Activated CD4-positive, alpha-beta memory T cell treated with anti-CD3 and anti-CD28 coated beads for 36 hours (primary cell): Measurements from ENCODE around the gene CDC42BPG. TPM values are rescaled to one million over a fixed set of nuclear protein-coding genes. Genes with fewer than 3 reads are reported as not detected.

Experiments used
- CTCF ChIA-PET: fragments of 350-600 bp; sonication (Branson Sonifier 250); formaldehyde crosslinking; loops from one replicate; lab custom pipeline; 2021; ENCODE audit warnings: antibody characterized with exemption, inconsistent platforms; lab: Charles Lee
- POLR2A ChIA-PET: fragments of 350-600 bp; sonication (Branson Sonifier 250); formaldehyde crosslinking; loops from one replicate; lab custom pipeline; 2021; ENCODE audit warnings: antibody characterized with exemption; lab: Charles Lee
- DNase-seq: peaks from one replicate; pipeline ENCODE4 v3.0.0-alpha.2; 2020
- H3K27ac Mint-ChIP-seq: one replicate; pipeline ENCODE4 v1.8.0; 2021; ENCODE audit warnings: mixed read lengths
- H3K27me3 Mint-ChIP-seq: one replicate; pipeline ENCODE4 v1.8.0; 2021; ENCODE audit warnings: mixed read lengths
- H3K36me3 Mint-ChIP-seq: one replicate; pipeline ENCODE4 v1.8.0; 2021; ENCODE audit warnings: mixed read lengths
- H3K4me1 Mint-ChIP-seq: one replicate; pipeline ENCODE4 v1.8.0; 2021; ENCODE audit warnings: low read depth, mixed read lengths
- H3K4me3 Mint-ChIP-seq: one replicate; pipeline ENCODE4 v1.8.0; 2021; ENCODE audit warnings: mild to moderate bottlenecking, mixed read lengths
- H3K9me3 Mint-ChIP-seq: one replicate; pipeline ENCODE4 v1.8.0; 2021; ENCODE audit warnings: mixed read lengths
- intact Hi-C: fragments of 100-400 bp; cut with micrococcal nuclease; formaldehyde crosslinking; loops from one replicate; pipeline ENCODE4 v1.15.1; 2023
- total RNA-seq, 2 experiments: library from RNA; stranded (reverse); gene quantifications; one replicate each; pipeline ENCODE4 v1.2.3, GENCODE V29; 2021

CDC42BPG gene
- total RNA-seq, 2 experiments from 2014 or later: 0.39 to 0.69 TPM

GRCh38 chr11:64791781-64792291 is 52.6 kb downstream of the CDC42BPG start:
- Mint-ChIP-seq H3K27me3 (no peaks in the 10 kb centered on the region), H3K9me3 (no peaks in the 10 kb centered on the region), H3K4me1 (peaks cover 10% of the 10 kb centered on the region), H3K27ac (no peak overlapping the region), H3K4me3 (no peak overlapping the region), H3K36me3 (peaks cover 17% of the 10 kb centered on the region)
- intact Hi-C loops: no loop called here
- no peak for DNase-seq
- CTCF ChIA-PET: interaction anchor here (1.3 kb wide), 1 partner anchor 24 kb away, joined by 3 read pairs; no protein-coding TSS in a partner anchor
- POLR2A ChIA-PET: interaction anchor here (0.6 kb wide), 1 partner anchor 44 kb away, joined by 3 read pairs; no protein-coding TSS in a partner anchor

GRCh38 chr11:64790205-64791095 is 54.0 kb downstream of the CDC42BPG start:
- CTCF ChIA-PET: no interaction called here
- intact Hi-C loops: no loop called here
- Mint-ChIP-seq H3K4me1 (peaks cover 8% of the 10 kb centered on the region), H3K27me3 (no peaks in the 10 kb centered on the region), H3K4me3 (no peak overlapping the region), H3K36me3 (peaks cover 9% of the 10 kb centered on the region), H3K27ac (no peak overlapping the region), H3K9me3 (no peaks in the 10 kb centered on the region)
- POLR2A ChIA-PET: no interaction called here
- DNase-seq: no peak

GRCh38 chr11:64789331-64790204 is 54.9 kb downstream of the CDC42BPG start:
- peaks cover 9% of the 10 kb centered on the region for H3K36me3 Mint-ChIP-seq
- no peak overlapping the region for H3K4me3 Mint-ChIP-seq
- H3K9me3 Mint-ChIP-seq: no peaks in the 10 kb centered on the region
- CTCF ChIA-PET: no interaction called here
- peaks cover 6% of the 10 kb centered on the region for H3K4me1 Mint-ChIP-seq
- intact Hi-C loops: no loop called here
- POLR2A ChIA-PET: interaction anchor here (1.0 kb wide), 1 partner anchor 10 kb away, joined by 3 read pairs; no protein-coding TSS in a partner anchor
- no peak overlapping the region for H3K27ac Mint-ChIP-seq
- no peak for DNase-seq
- no peaks in the 10 kb centered on the region for H3K27me3 Mint-ChIP-seq

GRCh38 chr11:64788321-64789215 is 55.9 kb downstream of the CDC42BPG start:
- CTCF ChIA-PET: interaction anchor here (0.6 to 1.8 kb wide), 9 partner anchors 9 to 137 kb away, joined by 3 to 6 read pairs (median 3); partner anchors contain the start of gene CDC42BPG

GRCh38 chr11:64787526-64788320 is 56.7 kb downstream of the CDC42BPG start:
- H3K9me3 Mint-ChIP-seq: no peaks in the 10 kb centered on the region
- no peak overlapping the region for H3K27ac Mint-ChIP-seq
- peaks cover 5% of the 10 kb centered on the region for H3K4me1 Mint-ChIP-seq

More at GRCh38 chr11:64788321-64789215, 55.9 kb downstream of the CDC42BPG start:
- H3K27me3 Mint-ChIP-seq: no peaks in the 10 kb centered on the region
- peaks cover 7% of the 10 kb centered on the region for H3K36me3 Mint-ChIP-seq
- DNase-seq: no peak
- POLR2A ChIA-PET: interaction anchor here (1.0 kb wide), 1 partner anchor 9 kb away, joined by 3 read pairs; no protein-coding TSS in a partner anchor
- intact Hi-C loops: no loop called here
- H3K4me1 Mint-ChIP-seq: peaks cover 5% of the 10 kb centered on the region
- no peak overlapping the region for H3K4me3 Mint-ChIP-seq
- H3K27ac Mint-ChIP-seq: no peak overlapping the region
- no peaks in the 10 kb centered on the region for H3K9me3 Mint-ChIP-seq

GRCh38 chr11:64786308-64786707 is 58.1 kb downstream of the CDC42BPG start:
- Mint-ChIP-seq H3K36me3 (peaks cover 6% of the 10 kb centered on the region), H3K27me3 (no peaks in the 10 kb centered on the region), H3K27ac (no peak overlapping the region), H3K4me3 (no peak overlapping the region), H3K9me3 (no peaks in the 10 kb centered on the region), H3K4me1 (peaks cover 5% of the 10 kb centered on the region)
- intact Hi-C loops: no loop called here
- no peak for DNase-seq
- ChIA-PET POLR2A (no interaction called here), CTCF (interaction anchor here (0.7 to 1.7 kb wide), 4 partner anchors 17 to 98 kb away, joined by 3 to 4 read pairs (median 4); no protein-coding TSS in a partner anchor)

More at GRCh38 chr11:64787526-64788320, 56.7 kb downstream of the CDC42BPG start:
- intact Hi-C loops: no loop called here
- Mint-ChIP-seq H3K4me3 (no peak overlapping the region), H3K27me3 (no peaks in the 10 kb centered on the region), H3K36me3 (peaks cover 6% of the 10 kb centered on the region)
- ChIA-PET CTCF (interaction anchor here (0.7 to 1.8 kb wide), 8 partner anchors 10 to 105 kb away, joined by 3 to 6 read pairs (median 3); partner anchors contain the start of gene CDC42BPG), POLR2A (no interaction called here)
- peak; percentile 72 for DNase-seq

- CTCF ChIA-PET: interaction anchor here (1.1 to 1.5 kb wide), 3 partner anchors 12 to 41 kb away, joined by 3 to 4 read pairs (median 3); partner anchors contain the start of gene RASGRP2
- Mint-ChIP-seq H3K36me3 (peaks cover 8% of the 10 kb centered on the region), H3K27ac (peak overlapping the region; percentile 35), H3K4me3 (no peak overlapping the region), H3K9me3 (no peaks in the 10 kb centered on the region), H3K4me1 (peaks cover 17% of the 10 kb centered on the region), H3K27me3 (no peaks in the 10 kb centered on the region)
- intact Hi-C loops: no loop called here
- POLR2A ChIA-PET: interaction anchor here (0.9 kb wide), 1 partner anchor 333 kb away, joined by 5 read pairs; the partner anchor contains the start of gene ZNHIT2
- no peak for DNase-seq
Measured at GRCh38 chr11:64784813-64785581, 59.5 kb downstream of the CDC42BPG start.

GRCh38 chr11:64778473-64779298 is 65.8 kb downstream of the CDC42BPG start, which contains the start of gene SF1:
Gene SF1 (minus strand): TSS chr11:64778542. CDS start chr11:64778392, 150 bp downstream.
- intact Hi-C loops: loop anchor here (1.0 to 10.0 kb wide), 5 partner anchors 24 to 464 kb away; partner anchors contain the start of genes MAP4K2, MEN1, PRDX5 and SAC3D1
- H3K4me3 Mint-ChIP-seq: peak within 1 kb of the TSS; percentile 91
- peak within 1 kb of the TSS; percentile 99 for H3K27ac Mint-ChIP-seq
- CTCF ChIA-PET: interaction anchor here (0.8 to 1.5 kb wide), 6 partner anchors 11 to 109 kb away, joined by 3 to 8 read pairs (median 3); partner anchors contain the start of gene MAP4K2
- no peaks in the 10 kb centered on the region for H3K27me3 Mint-ChIP-seq
- peaks cover 38% of the 10 kb centered on the region for H3K36me3 Mint-ChIP-seq
- peaks cover 58% of the 10 kb centered on the region for H3K4me1 Mint-ChIP-seq
- H3K9me3 Mint-ChIP-seq: no peaks in the 10 kb centered on the region
- POLR2A ChIA-PET: interaction anchor here (0.6 to 1.9 kb wide), 20 partner anchors 10 to 1946 kb away, joined by 3 to 8 read pairs (median 3); partner anchors contain the start of genes MAP4K2, MEN1, RASGRP2 and SAC3D1
- DNase-seq: peak; percentile 100

- H3K9me3 Mint-ChIP-seq: no peaks in the 10 kb centered on the region
- intact Hi-C loops: loop anchor here (1.0 to 10.0 kb wide), 5 partner anchors 25 to 463 kb away; partner anchors contain the start of genes MAP4K2, MEN1, PRDX5 and SAC3D1
- H3K4me3 Mint-ChIP-seq: peak overlapping the region; percentile 91
- peaks cover 43% of the 10 kb centered on the region for H3K36me3 Mint-ChIP-seq
- peak overlapping the region; percentile 99 for H3K27ac Mint-ChIP-seq
- H3K27me3 Mint-ChIP-seq: no peaks in the 10 kb centered on the region
- POLR2A ChIA-PET: interaction anchor here (0.9 to 1.9 kb wide), 8 partner anchors 10 to 339 kb away, joined by 3 to 8 read pairs (median 4); partner anchors contain the start of genes MEN1, SAC3D1 and ZNHIT2
- H3K4me1 Mint-ChIP-seq: peaks cover 63% of the 10 kb centered on the region
- no peak for DNase-seq
- CTCF ChIA-PET: interaction anchor here (0.8 to 1.1 kb wide), 3 partner anchors 16 to 110 kb away, joined by 3 to 5 read pairs (median 3); partner anchors contain the start of gene MAP4K2
Measured at GRCh38 chr11:64778223-64778472, 66.3 kb downstream of the CDC42BPG start.
